HG02798 (cell line): ENCODE results near the gene RPL35A.
A peak's percentile ranks its signal among the peaks of the same experiment; 100 is the strongest.
"Not testable (repeated sequence)": the region's sequence is repeated elsewhere in the genome, so short reads cannot be mapped to it uniquely, and the experiment has no call there.

Experiments
- ATAC-seq: cut with Tn5 transposase; IDR thresholded peaks from one replicate; pipeline ENCODE4 v1.9.1; 2021; ENCODE audit warnings: mild to moderate bottlenecking; ENCODE audit not compliant: unreplicated experiment, poor library complexity

RPL35A gene

GRCh38 chr3:197951392-197951990 is 1.5 kb downstream of the RPL35A start:
- ATAC-seq: no peak

DNA sequence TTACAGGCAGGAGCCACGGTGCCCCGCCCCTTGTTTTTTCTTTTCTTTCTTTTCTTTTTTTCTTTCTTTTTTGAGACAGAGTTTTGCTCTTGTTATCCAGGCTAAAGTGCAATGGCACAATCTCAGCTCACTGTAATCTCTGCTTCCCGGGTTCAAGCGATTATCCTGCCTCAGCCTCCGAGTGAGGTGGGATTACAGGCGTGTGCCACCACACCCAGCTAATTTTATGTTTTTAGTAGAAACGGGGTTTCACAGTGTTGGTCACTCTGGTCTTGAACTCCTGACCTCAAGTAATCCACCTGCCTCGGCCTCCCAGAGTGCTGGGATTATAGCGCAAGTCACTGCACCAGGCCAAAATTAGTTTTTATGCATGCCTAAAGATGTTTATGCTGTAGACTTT is 2.5 kb downstream of the RPL35A start:
- ATAC-seq: no peak

- no peak for ATAC-seq
Measured at GRCh38 chr3:197953325-197953724, 3.3 kb downstream of the RPL35A start.

DNA sequence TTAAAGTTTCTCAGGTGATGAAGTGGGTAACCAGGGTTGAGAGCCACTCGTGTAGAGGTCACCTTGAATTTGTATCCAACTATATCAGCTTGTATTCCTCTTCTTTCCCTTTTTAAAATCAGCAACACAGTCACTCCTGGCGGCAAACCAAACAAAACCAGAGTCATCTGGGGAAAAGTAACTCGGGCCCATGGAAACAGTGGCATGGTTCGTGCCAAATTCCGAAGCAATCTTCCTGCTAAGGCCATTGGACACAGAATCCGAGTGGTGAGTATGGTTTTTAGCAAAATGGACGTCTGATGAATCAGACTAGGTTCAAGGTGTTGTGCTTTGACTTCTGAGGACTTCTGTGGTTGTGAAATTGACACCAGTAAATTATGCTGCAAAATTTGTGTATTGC is 3.9 kb downstream of the RPL35A start:
- ATAC-seq: no peak

GRCh38 chr3:197955892-197956477 is 6.0 kb downstream of the RPL35A start:
- no peak for ATAC-seq

- no peak for ATAC-seq
Measured at GRCh38 chr3:197956626-197956988, 6.6 kb downstream of the RPL35A start.

DNA sequence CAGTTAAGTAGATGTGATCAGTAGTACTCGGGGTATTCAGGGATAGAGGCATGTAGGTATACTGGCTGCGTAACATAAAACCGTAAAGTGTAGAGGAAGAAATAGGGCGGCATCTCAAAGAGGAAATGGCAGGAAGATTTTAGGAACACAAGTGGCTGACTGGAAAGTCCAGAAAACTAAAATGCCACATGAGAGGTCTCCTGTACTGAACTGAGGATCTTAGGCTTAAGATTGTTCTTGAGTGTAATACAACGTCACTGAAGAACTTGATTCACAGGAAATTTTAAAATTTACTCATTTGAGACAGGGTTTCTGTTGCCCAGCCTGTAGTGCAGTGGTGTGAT is 7.8 kb downstream of the RPL35A start:
- no peak for ATAC-seq

DNA sequence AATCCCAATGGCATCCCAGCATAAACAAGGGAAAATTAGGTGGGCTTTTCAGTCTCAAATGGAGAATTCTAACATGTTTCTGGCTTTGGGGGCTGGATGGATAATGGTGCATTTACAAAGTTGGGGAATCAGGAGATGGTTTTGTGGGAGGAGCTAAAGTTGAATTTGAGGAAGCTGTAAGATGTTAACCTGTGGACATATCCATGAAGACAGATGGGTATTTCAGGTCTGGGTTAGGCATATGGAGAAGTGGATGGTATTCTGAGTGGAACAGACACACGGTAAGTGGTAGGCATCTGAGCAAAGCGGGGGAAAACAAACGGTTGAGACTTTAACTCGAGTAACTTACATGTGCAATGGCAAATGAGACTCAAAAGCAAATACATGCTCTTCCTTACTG is 8.4 kb downstream of the RPL35A start:
- no peak for ATAC-seq

GRCh38 chr3:197958848-197959247 is 8.9 kb downstream of the RPL35A start:
- not testable (repeated sequence) for ATAC-seq

- no peak for ATAC-seq
Measured at GRCh38 chr3:197959500-197959890, 9.5 kb downstream of the RPL35A start.

GRCh38 chr3:197959891-197960693 is 10.1 kb downstream of the RPL35A start, which contains the start of gene LMLN:
Gene LMLN, plus strand, starts transcription at chr3:197960217. Its CDS starts 29 bp downstream, at chr3:197960246.
- ATAC-seq: peak; percentile 99

DNA sequence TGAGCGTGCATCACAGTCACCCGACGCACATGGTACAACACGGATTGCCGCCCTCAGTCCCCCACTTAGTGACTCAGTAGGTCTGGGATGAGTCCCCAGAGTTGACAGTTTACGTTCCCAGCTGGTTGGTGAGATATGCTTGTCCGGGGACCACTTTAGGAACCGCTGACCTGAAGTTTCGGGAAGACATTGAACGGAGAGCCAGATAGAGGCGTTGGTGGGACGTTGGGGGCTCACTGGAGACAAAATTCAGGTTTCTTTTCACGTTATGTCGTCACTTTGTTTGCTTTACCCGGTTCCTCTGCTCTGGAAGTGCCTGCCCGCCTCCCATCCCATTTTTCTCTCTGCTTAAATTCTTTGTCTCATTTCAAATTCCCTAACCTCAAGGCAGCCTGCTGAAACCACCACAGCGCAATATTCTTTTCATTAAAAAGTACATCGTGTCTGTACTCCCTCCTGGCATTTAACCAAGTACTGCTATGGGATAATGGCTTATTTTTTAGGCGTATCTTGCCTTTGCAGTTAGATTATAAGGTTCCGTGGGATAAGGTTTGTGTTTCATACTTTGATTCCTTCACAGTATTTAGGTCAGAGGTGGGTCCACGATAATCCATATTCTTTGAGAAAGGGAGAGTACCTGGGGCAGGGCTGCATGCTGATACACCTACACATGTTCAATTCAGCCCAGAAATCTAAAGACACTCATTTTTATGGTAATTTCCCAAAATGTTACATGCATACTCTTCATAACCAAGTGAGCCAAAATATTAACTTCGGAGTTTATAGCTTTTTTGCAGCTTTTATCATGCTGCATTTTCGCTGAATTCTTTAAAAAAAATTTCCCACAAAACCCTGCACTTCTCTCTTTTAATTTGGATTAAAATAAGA is 10.9 kb downstream of the RPL35A start:
- no peak for ATAC-seq

DNA sequence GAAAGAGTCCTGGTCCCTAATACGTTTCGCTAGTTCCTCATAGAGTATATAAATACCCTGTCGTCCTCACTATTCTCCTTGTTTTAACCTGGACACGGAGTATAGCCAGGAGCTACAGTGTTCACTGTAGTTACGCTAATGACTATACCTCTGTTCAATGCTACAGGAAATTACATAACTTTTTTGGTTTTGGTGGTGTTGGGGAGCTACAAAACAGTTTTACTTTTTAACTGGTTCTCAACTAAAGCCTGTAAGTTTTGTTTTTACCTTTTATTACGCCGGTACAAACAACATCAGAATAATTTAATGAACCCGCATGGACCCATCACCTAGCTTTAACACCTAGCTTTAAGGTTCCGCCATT is 11.6 kb downstream of the RPL35A start:
- ATAC-seq: no peak

- no peak for ATAC-seq
Measured at GRCh38 chr3:197963019-197963637, 13.1 kb downstream of the RPL35A start.

DNA sequence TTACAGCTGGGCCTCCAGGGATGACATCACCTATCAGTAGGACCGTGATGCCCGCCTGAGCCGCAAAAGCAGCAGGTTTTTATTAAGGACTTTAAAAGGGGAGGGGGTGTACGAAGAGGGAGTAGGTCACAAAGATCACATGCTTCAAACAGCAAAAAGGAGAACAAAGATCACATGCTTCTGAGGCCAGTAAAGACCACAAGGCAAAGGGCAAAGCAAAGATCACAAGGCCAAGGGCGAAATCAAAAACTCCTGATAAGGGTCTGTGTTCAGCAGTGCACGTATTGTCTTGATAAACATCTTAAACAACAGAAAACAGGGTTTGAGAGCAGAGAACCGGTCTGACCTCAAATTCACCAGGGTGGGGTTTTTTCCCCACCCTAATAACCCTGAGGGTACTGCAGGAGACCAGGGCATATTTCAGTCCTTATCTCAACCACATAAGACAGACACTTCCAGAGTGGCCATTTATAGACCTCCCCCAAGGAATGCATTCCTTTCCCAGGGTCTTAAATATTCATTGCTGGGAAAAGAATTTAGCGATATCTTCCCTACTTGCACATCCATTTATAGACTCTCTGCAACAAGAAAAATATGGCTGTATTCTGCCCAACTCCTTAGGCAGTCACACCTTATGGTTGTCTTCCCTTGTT is 17.5 kb downstream of the RPL35A start:
- ATAC-seq: not testable (repeated sequence)

- no peak for ATAC-seq
Measured at GRCh38 chr3:197970588-197970987, 20.6 kb downstream of the RPL35A start.

DNA sequence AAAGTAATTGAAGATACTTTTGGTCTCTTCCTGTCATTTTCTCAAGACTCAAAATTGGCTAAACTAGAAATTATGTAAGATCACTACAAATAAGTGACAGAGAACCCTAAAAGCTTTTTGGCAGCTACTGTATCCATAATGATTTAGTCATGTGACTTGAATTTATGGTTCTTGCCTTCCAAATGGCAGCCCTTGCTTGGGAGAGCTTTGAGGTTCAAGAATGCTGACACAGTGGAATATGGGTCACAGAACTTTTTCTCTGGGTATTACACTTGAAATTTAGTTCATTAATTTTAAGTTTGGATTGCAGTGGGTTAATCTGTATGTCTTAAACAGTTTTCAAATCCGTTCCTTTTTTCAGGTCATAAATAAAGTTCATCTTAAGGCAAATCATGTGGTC is 24.0 kb downstream of the RPL35A start:
- ATAC-seq: no peak

GRCh38 chr3:197975311-197975710 is 25.3 kb downstream of the RPL35A start:
- no peak for ATAC-seq

DNA sequence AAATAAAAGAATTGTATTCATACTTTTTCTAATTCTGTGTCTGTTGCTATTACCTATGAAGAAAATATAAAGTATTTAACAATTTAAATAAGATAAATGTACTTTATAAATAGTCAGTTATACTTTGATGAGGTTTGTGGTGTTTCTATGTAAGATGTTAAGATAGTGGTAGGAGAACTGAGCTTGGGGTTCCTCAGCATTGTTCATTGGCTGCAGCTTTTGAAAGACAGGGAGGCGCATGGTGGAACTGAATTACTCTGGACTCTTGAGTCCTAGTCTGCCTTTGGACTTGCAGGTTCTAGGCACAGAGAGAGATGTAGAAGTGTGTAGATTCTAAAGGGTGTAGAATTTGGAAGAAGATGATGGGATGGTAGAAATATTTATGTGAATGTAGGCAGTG is 33.1 kb downstream of the RPL35A start:
- no peak for ATAC-seq

DNA sequence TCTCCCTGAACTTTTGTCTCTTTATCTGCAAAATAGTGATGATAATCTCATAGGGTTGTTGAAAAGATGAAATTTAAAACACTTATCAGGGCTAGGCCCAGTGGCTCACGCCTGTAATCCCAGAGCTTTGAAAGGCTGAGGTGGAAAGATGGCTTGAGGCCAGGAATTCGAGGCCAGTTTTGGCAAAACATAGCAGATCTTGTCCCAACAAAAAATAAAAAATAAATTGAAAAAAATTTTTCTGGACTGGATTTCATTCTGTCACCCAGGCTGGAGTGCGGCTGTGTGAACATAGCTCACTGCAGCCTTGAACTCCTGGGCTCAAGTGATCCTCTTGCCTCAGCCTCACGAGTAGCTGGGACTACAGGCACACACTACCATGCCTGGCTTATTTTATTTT is 39.7 kb downstream of the RPL35A start:
- ATAC-seq: no peak
